HepG2 (cell line): Measurements from ENCODE around the gene BLOC1S1. TPM values are rescaled to one million over a fixed set of nuclear protein-coding genes. Genes with fewer than 3 reads are reported as not detected.

Experiments used
- ATF3 ChIP-seq: sonication (generic); formaldehyde crosslinking; IDR thresholded peaks from 2 replicates; pipeline ENCODE4 v1.4.0; 2020; ENCODE audit warnings: missing genetic modification reagents
- CCAR2 ChIP-seq: fragments of 200-400 bp; formaldehyde crosslinking; optimal IDR thresholded peaks from 2 replicates; pipeline ENCODE3; 2018; ENCODE audit warnings: low read depth, mild to moderate bottlenecking, low read length, moderate library complexity
- DR1 ChIP-seq: sonication (generic); formaldehyde crosslinking; IDR thresholded peaks from 2 replicates; pipeline ENCODE4 v1.8.0; 2021; ENCODE audit warnings: mild to moderate bottlenecking, missing genetic modification reagents, inconsistent platforms
- ELF4 ChIP-seq: sonication (generic); formaldehyde crosslinking; IDR thresholded peaks from 2 replicates; pipeline ENCODE4 v1.5.0; 2020; ENCODE audit warnings: missing genetic modification reagents, mild to moderate bottlenecking, moderate library complexity, borderline replicate concordance
- FOXP4 ChIP-seq: sonication (generic); formaldehyde crosslinking; IDR thresholded peaks from 2 replicates; pipeline ENCODE4 v1.4.0; 2020; ENCODE audit warnings: missing genetic modification reagents
- GABPA ChIP-seq, 2 experiments: IDR thresholded peaks; 2 replicates each; pipeline ENCODE4 v1.6.1; 2011 to 2016; ENCODE audit warnings: low read depth in 2 of 2, low read length in 1 of 2, missing biosample characterization in 1 of 2, missing genetic modification characterization in 1 of 2
- HOXA7 ChIP-seq: sonication (generic); formaldehyde crosslinking; IDR thresholded peaks from 2 replicates; pipeline ENCODE4 v1.8.1; 2022; ENCODE audit warnings: mild to moderate bottlenecking, missing genetic modification reagents, moderate library complexity
- MAFK ChIP-seq, 2 experiments: IDR thresholded peaks in 1 of 2; conservative IDR thresholded peaks in 1 of 2; 2 replicates each; pipeline ENCODE4 v1.6.1; 2011; ENCODE audit warnings: improper control_type of control experiment in 2 of 2, low read length in 2 of 2
- MXD4 ChIP-seq: IDR thresholded peaks from 2 replicates; pipeline ENCODE4 v1.6.1; 2016; ENCODE audit warnings: mild to moderate bottlenecking, missing biosample characterization, missing genetic modification reagents
- PHF20 ChIP-seq: sonication (generic); formaldehyde crosslinking; IDR thresholded peaks from 2 replicates; pipeline ENCODE4 v1.5.0; 2020; ENCODE audit warnings: mild to moderate bottlenecking, missing genetic modification reagents
- PHF5A ChIP-seq: IDR thresholded peaks from one replicate; pipeline ENCODE4 v1.6.1; 2018; ENCODE audit warnings: low read depth, missing genetic modification reagents; ENCODE audit not compliant: unreplicated experiment
- SP5 ChIP-seq: IDR thresholded peaks from 2 replicates; pipeline ENCODE4 v1.6.1; 2016; ENCODE audit warnings: low read depth, borderline replicate concordance
- SRF ChIP-seq: IDR thresholded peaks from 2 replicates; pipeline ENCODE4 v1.6.1; 2011; ENCODE audit warnings: mild to moderate bottlenecking, low read depth, low read length, moderate library complexity
- TAF1 ChIP-seq: sonication (generic); formaldehyde crosslinking; IDR thresholded peaks from 2 replicates; pipeline ENCODE4 v1.4.0; 2020; ENCODE audit warnings: missing genetic modification reagents
- TBP ChIP-seq: sonication (generic); formaldehyde crosslinking; IDR thresholded peaks from 2 replicates; pipeline ENCODE4 v1.5.0; 2020; ENCODE audit warnings: missing genetic modification reagents
- TRAFD1 ChIP-seq: sonication (generic); formaldehyde crosslinking; IDR thresholded peaks from 2 replicates; pipeline ENCODE4 v1.5.1; 2020; ENCODE audit warnings: missing genetic modification reagents, mild to moderate bottlenecking, borderline replicate concordance
- ZBTB7B ChIP-seq: sonication (generic); formaldehyde crosslinking; IDR thresholded peaks from 2 replicates; pipeline ENCODE4 v1.4.0; 2020; ENCODE audit warnings: missing genetic modification reagents
- ZFYVE20 ChIP-seq: sonication (generic); formaldehyde crosslinking; IDR thresholded peaks from 2 replicates; pipeline ENCODE4 v1.8.0; 2023; ENCODE audit warnings: low read depth, mild to moderate bottlenecking, moderate library complexity, missing genetic modification reagents, borderline replicate concordance
- ZNF207 ChIP-seq: fragments of 450-650 bp; IDR thresholded peaks from 2 replicates; pipeline ENCODE4 v1.6.1; 2016; ENCODE audit warnings: antibody characterized with exemption, borderline replicate concordance
- ZNF333 ChIP-seq: sonication (generic); formaldehyde crosslinking; IDR thresholded peaks from 2 replicates; pipeline ENCODE4 v1.4.0; 2020; ENCODE audit warnings: mild to moderate bottlenecking, missing genetic modification reagents, borderline replicate concordance
- ZNF350 ChIP-seq: sonication (generic); formaldehyde crosslinking; IDR thresholded peaks from 2 replicates; pipeline ENCODE4 v1.4.0; 2020; ENCODE audit warnings: mild to moderate bottlenecking, low read depth, missing genetic modification reagents, borderline replicate concordance
- ZNF383 ChIP-seq: sonication (generic); formaldehyde crosslinking; IDR thresholded peaks from 2 replicates; pipeline ENCODE4 v1.4.0; 2020; ENCODE audit warnings: missing genetic modification reagents, mild to moderate bottlenecking, borderline replicate concordance
- ZUFSP ChIP-seq: sonication (generic); formaldehyde crosslinking; IDR thresholded peaks from 2 replicates; pipeline ENCODE4 v1.9.0; 2021; ENCODE audit warnings: missing genetic modification reagents, mild to moderate bottlenecking, borderline replicate concordance
- polyA plus RNA-seq, 8 experiments: library from polyadenylated mRNA; depleted of rRNA in 3 of 8; stranded (reverse) in 7 of 8; unstranded in 1 of 8; fragments of >200 nt; fragmentation: Illumina TruSeq in 4 of 8; extraction: Trizol in 4 of 8; gene quantifications; 2 replicates each; pipeline versions ENCODE4 v1.2.1 to v1.2.3, GENCODE V29; 2011 to 2016; ENCODE audit warnings: low read depth in 4 of 8, missing spikeins in 1 of 8, mixed read lengths in 1 of 8; ENCODE audit not compliant: insufficient read depth in 1 of 8
- total RNA-seq, 5 experiments: library from RNA; depleted of rRNA; stranded (reverse); fragments of >200 nt; fragmentation: Illumina TruSeq; extraction: Trizol; gene quantifications; 2 replicates each; pipeline ENCODE4 v1.2.3, GENCODE V29; 2016; ENCODE audit warnings: low read depth in 1 of 5

Gene BLOC1S1
- total and polyA plus RNA-seq, 2 of the 13 experiments (the other 11 are each of a cell fraction or from before 2014, with no cell fraction given): 55.1 to 95.3 TPM

GRCh38 chr12:55715833-55716581, at the start of gene BLOC1S1 (continued):
- peak; percentile 48; the same call in 1 of the 2 replicates for TF ChIP-seq FOXP4
- TF ChIP-seq TAF1: peak; percentile 44; the same call in 1 of the 2 replicates
- TF ChIP-seq ZUFSP (CRISPR knock-in tag): no peak
- no peak for TF ChIP-seq ZNF383 (CRISPR knock-in tag)
- peak; percentile 31 for TF ChIP-seq PHF5A (CRISPR knock-in tag)
- no peak for TF ChIP-seq CCAR2
- peak; percentile 81 for TF ChIP-seq ZNF350
- TF ChIP-seq MAFK (conservative IDR thresholded peaks at IDR 0.05 in 1 of 2, IDR thresholded peaks at IDR 0.05 in 1 of 2; ENCODE audit: low read length in 2 of 2): no peak
- no peak for TF ChIP-seq SRF
- TF ChIP-seq ATF3: peak; percentile 21; the same call in 1 of the 2 replicates
- no peak for TF ChIP-seq ZFYVE20 (CRISPR knock-in tag)
- no peak for TF ChIP-seq ELF4 (CRISPR knock-in tag)
- TF ChIP-seq ZNF333 (CRISPR knock-in tag): no peak
- peak; percentile 93 for TF ChIP-seq SP5 (CRISPR knock-in tag)
- TF ChIP-seq ZNF207: no peak
- peak; percentile 34; the same call in 1 of the 2 replicates for TF ChIP-seq GABPA (IDR thresholded peaks at IDR 0.05; ENCODE audit: low read depth, low read length)
- TF ChIP-seq GABPA (CRISPR knock-in tag; IDR thresholded peaks at IDR 0.05; ENCODE audit: low read depth): peak; percentile 85
- 0 out of 2 replicates have a peak, but pooled peaks have one; percentile 57 for TF ChIP-seq TRAFD1
- TF ChIP-seq MXD4 (CRISPR knock-in tag): peak; percentile 75; the same call in 1 of the 2 replicates
- no peak; the same call in 1 of the 2 replicates for TF ChIP-seq DR1 (CRISPR knock-in tag)
- TF ChIP-seq TBP (CRISPR knock-in tag): no peak
- no peak for TF ChIP-seq HOXA7
- peak; percentile 100 for TF ChIP-seq PHF20 (CRISPR knock-in tag)
- peak; percentile 68 for TF ChIP-seq ZBTB7B (CRISPR knock-in tag)
